Naive B cell (primary cell): ENCODE results near the gene PPIL1. TPM values are rescaled to one million over a fixed set of nuclear protein-coding genes. Genes with fewer than 3 reads are reported as not detected.

ENCODE experiments used
- ATAC-seq, 2 donors: fragments of 150-1000 bp; cut with Tn5 transposase; 2 replicates each; pipeline ENCODE4 v1.10.0; 2021; ENCODE audit warnings: low read depth in 2 of 2, mild to moderate bottlenecking in 2 of 2, moderate library complexity in 2 of 2
- DNase-seq: peaks from one replicate; pipeline ENCODE4 v3.0.0; 2022
- H3K27ac Mint-ChIP-seq, 6 donors: one replicate each; pipeline ENCODE4 v1.8.0; 2020 to 2022; ENCODE audit warnings: mild to moderate bottlenecking in 6 of 6, mixed read lengths in 6 of 6, moderate library complexity in 5 of 6, inconsistent platforms in 2 of 6
- H3K27me3 Mint-ChIP-seq, 3 donors: one replicate each; pipeline ENCODE4 v1.8.0; 2021 to 2022; ENCODE audit warnings: mixed read lengths in 3 of 3, mild to moderate bottlenecking in 1 of 3
- H3K36me3 Mint-ChIP-seq, 2 donors: one replicate each; pipeline ENCODE4 v1.8.0; 2020 to 2022; ENCODE audit warnings: mixed read lengths in 2 of 2, inconsistent platforms in 1 of 2, mild to moderate bottlenecking in 1 of 2
- H3K4me1 Mint-ChIP-seq, 3 donors: one replicate each; pipeline ENCODE4 v1.8.0; 2020 to 2022; ENCODE audit warnings: mixed read lengths in 3 of 3, inconsistent platforms in 1 of 3, mild to moderate bottlenecking in 1 of 3, moderate library complexity in 1 of 3
- H3K4me3 Mint-ChIP-seq, 8 donors: one replicate each; pipeline ENCODE4 v1.8.0; 2020 to 2022; ENCODE audit warnings: mild to moderate bottlenecking in 8 of 8, mixed read lengths in 8 of 8, moderate library complexity in 8 of 8, inconsistent platforms in 2 of 8
- H3K9me3 Mint-ChIP-seq, 7 donors: one replicate each; pipeline ENCODE4 v1.8.0; 2020 to 2022; ENCODE audit warnings: mixed read lengths in 7 of 7, mild to moderate bottlenecking in 5 of 7, inconsistent platforms in 2 of 7, moderate library complexity in 1 of 7
- polyA plus RNA-seq, 6 donors: library from polyadenylated mRNA; unstranded; fragments of 300-500 nt; fragmentation: Illumina TruSeq; gene quantifications; one replicate each; pipeline ENCODE4 v1.2.3, GENCODE V29; 2021; ENCODE audit warnings: low read depth in 6 of 6

Gene PPIL1
- polyA plus RNA-seq, 6 donors from 2014 or later: 4.9 to 12.2 (median 6.8) TPM

DNA sequence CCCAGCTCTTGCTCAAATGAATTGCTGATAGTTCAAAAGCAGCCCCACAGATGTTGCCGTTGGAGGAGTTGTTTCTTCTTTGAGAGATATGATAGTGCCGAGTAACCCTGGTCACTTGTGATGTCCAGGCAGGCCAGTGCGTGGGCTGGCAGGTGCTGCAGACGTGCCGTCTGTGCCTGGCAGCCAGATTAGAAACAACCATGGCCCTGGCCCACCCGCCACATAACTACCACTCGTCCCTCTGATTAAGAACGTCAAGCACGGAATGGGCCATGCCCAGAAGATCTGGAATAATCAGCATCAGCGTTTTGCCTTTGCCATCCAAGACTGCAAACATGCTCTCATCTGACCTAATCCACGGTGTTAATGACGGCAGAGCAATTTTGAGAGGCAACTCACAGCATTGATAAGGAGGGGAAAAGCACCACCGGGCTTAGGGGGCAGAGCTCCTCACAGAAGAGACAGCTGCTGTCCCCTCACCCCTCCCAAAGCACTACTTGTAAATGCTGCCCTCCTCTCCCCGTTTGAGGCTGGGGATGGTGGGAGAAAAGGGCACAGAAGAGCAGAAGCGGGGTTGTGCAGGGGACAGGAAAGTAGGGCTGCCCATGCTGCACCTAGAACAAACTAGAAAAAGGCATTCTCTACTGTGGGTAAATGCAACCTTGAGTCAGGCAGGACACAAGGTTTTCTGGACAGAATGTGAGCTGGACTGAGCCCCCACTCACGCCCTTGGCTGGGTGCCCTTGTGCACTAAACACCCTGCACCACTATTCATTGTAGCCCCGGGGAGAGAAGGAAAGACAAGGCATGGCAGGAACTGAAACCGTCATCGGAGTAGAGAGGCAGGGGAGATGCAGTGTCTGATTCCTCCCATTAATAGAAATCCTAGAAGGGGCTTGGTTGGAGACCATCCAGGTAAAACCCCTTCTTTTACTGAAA is 30.1 kb downstream of the PPIL1 start:
- Mint-ChIP-seq H3K4me3 (peak overlapping the region in 1 of 8 donors; percentile 57), H3K27ac (no peak overlapping the region)

DNA sequence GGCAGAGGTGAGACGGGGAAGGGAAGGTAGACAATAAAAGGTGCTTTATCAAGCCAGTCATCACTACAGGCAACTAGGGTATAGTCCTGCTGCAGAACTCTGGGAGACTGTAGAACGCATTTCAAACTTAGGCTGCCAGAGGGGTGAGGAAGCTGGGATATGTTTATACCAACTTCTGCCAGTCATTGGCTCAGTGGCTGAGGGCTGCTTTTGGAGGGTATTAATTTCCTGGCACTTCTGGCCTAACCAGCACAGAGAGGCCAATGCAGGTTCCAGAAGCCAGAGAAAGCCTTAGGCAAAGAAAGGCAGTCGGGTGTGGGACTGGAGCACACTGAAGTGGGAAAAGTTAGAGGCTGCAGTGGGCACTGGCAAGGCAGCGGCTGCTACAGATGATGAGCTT is 31.4 kb downstream of the PPIL1 start:
- no peak overlapping the region for H3K27ac Mint-ChIP-seq
- H3K4me3 Mint-ChIP-seq: peak overlapping the region in 1 of 8 donors; percentile 4
- no peaks in the 10 kb centered on the region for H3K9me3 Mint-ChIP-seq
- H3K36me3 Mint-ChIP-seq: no peaks in the 10 kb centered on the region
- no peak for ATAC-seq
- peaks cover 16 to 47% (median 31%) of the 10 kb centered on the region in 3 donors for H3K27me3 Mint-ChIP-seq
- peaks cover 11 to 29% (median 21%) of the 10 kb centered on the region in 3 donors for H3K4me1 Mint-ChIP-seq
- DNase-seq: no peak

More for the DNA sequence above, 30.1 kb downstream of the PPIL1 start:
- DNase-seq (no peak), ATAC-seq (no peak)
- H3K4me1 Mint-ChIP-seq: peaks cover 10 to 27% (median 15%) of the 10 kb centered on the region in 3 donors
- peaks cover 9 to 34% (median 20%) of the 10 kb centered on the region in 3 donors for H3K27me3 Mint-ChIP-seq
- H3K9me3 Mint-ChIP-seq: no peaks in the 10 kb centered on the region
- H3K36me3 Mint-ChIP-seq: no peaks in the 10 kb centered on the region

DNA sequence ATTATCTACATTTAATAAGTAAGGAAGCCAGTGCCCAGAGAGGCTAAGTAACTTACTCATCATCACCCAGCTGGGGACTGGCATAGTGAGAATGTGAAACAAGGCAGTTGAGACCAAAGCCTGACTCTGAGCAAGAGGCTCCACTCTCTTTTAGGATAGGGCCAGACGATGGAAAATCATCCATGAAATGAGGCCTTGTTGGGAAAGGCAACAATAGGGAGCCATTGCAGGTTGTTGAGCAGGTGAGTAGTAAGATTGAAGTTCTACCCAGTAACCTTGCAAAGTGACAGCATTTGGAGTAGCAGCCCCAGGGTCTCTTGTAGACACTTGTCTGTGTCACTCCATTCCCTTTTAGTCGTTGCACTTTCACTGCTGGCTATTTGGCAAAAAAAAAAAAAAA is 32.8 kb downstream of the PPIL1 start:
- peaks cover 11 to 29% (median 21%) of the 10 kb centered on the region in 3 donors for H3K4me1 Mint-ChIP-seq
- H3K9me3 Mint-ChIP-seq: no peaks in the 10 kb centered on the region

DNA sequence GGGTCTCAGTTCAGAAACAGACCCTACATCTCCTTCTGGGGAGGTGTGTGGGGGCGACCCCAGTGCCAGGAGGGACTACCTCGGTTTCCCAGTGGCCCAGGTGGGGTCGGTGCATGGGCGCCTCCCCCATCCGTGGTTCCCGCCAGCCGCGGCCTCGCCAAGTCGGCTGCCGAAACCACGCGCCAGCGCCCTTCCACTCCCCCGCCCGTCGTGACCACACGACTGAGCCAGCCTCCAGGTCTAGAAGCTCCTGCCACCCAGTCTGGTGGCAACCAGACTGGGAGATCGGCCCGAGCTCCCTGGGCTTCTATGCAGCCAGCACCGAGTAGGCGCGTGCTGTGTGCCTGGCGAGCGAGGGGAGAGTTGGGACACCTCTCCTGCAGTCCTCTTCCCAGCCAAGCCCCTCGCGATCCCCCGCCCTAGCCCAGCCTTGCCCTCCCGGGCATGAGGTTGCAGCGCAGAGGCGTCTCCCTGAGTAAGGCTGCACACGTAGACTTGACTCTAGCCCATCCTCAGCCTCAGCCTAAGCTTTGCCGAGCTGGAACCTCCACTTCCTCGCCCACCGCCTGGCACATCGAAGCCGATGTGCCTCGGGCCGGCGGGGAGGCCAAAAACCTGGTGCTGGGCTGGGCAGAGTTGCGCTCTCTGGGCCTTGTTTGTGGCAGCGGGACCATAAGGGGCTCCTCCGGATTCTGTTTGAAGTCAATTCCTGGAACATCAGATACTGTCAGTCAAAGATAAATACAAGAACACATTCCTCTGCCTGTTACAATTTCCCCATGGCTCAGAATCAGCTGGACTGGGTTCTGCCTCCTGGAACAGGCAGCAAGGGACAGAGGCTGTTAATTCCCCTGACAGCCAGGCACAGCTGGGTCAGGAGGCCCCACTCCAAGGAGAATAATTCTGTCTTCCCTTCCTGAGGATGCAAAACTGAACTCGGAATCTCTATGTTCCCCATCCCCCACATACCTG is 33.9 kb downstream of the PPIL1 start:
- peak; percentile 60 to 63 for ATAC-seq
- DNase-seq: peak; percentile 27
- Mint-ChIP-seq H3K4me1 (peaks cover 11 to 29% (median 21%) of the 10 kb centered on the region in 3 donors), H3K27me3 (peaks cover 27 to 54% (median 53%) of the 10 kb centered on the region in 3 donors), H3K9me3 (no peaks in the 10 kb centered on the region), H3K27ac (peak overlapping the region in 4 of 6 donors; percentile 16 to 91 (median 52)), H3K4me3 (peak overlapping the region; percentile 70 to 92 (median 81)), H3K36me3 (no peaks in the 10 kb centered on the region)

More for the DNA sequence above, 32.8 kb downstream of the PPIL1 start:
- no peak for DNase-seq
- Mint-ChIP-seq H3K27ac (peak overlapping the region in 1 of 6 donors; percentile 44), H3K4me3 (no peak overlapping the region), H3K36me3 (no peaks in the 10 kb centered on the region), H3K27me3 (peaks cover 24 to 57% (median 46%) of the 10 kb centered on the region in 3 donors)
- ATAC-seq: no peak

DNA sequence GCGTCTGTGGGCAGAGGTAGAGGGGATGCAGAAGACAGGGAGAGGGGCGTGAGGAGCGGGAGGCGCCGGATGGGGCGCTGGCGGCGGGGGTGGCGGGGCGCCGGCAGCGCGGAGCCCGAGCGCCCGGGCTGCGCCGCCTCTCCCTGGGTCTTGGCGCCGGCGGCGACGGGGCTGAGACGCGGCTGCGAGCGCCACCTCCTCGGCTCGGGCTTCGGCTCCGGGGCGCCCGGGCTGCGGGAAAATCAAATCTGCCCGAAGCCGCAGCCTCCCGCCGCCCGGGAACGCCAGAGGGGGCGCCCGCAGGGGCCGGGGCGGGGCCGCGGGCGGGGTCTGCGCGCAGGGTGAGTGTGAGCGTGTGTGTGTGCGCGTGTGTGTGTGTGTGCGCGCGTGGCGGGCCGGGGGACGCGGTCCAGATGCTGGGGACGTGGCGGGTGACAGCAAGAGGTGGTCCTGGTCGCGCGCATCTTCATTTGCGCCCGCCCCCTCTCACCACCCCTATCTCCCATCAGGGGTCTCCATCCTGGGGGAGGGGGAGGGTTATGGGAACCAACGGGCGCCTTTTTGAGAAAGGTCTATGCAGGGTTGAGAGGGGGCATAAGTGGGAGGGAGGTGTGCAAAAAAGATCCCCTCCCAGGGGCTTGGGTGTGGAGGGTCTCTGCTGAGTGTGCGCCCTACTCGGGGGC is 34.7 kb downstream of the PPIL1 start:
- Mint-ChIP-seq H3K27me3 (peaks cover 28 to 50% (median 45%) of the 10 kb centered on the region in 3 donors), H3K36me3 (no peaks in the 10 kb centered on the region), H3K27ac (peak overlapping the region in 2 of 6 donors; percentile 16 to 65), H3K9me3 (no peaks in the 10 kb centered on the region), H3K4me1 (peaks cover 14 to 29% (median 21%) of the 10 kb centered on the region in 3 donors), H3K4me3 (peak overlapping the region; percentile 70 to 92 (median 84))
- DNase-seq (peak; percentile 38), ATAC-seq (peak; percentile 70 to 76)

DNA sequence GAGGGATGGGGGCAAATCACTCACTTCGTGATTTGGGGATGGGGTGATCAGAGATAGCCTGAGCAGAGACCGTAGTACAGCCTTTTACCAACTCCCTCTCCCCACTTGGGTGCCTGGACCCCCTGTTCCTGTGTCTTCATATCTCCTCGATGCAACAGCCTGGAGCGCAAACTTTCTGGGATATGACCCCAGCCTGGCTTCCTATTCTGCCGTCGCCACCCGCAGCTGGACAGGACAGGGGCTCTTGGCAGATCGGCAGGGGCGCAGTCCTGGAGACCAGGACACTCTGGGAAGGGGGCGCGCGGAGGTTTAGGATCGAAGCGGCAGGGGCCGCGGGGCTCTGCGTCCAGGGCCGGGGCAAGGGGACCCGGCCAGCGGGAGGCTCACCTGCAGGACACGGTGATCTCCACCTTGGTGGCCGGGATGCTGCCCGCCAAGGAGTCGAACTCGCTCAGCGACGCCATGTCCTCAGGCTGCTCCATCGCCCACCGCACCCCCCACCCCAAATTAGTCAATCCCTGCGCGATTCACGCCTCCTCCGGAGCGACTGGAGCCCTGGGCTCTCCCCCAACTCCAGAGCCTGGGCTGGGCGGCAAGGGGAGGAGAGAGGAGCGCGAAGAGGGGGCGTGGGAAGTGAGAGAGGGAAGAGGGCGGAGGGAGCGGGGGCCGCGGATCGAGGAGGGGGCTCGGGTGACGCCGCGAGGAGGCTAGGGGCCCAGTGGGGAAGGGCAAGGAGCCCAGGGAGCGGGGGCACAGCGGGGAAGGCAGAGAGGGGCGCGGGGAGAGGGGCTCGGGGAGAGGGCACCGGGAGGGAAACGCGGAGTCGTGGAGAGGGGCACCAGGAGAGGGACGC is 35.5 kb downstream of the PPIL1 start, which contains the start of gene CPNE5:
CPNE5 (minus strand) TSS at position 549 of the 853 bp plus-strand sequence; CDS start at position 482, 67 bp downstream.
- Mint-ChIP-seq H3K27me3 (peaks cover 28 to 45% (median 44%) of the 10 kb centered on the region in 3 donors), H3K4me3 (peak within 1 kb of the TSS; percentile 70 to 92 (median 84)), H3K9me3 (no peaks in the 10 kb centered on the region), H3K4me1 (peaks cover 14 to 29% (median 21%) of the 10 kb centered on the region in 3 donors), H3K27ac (peak within 1 kb of the TSS in 2 of 6 donors; percentile 16 to 65), H3K36me3 (no peaks in the 10 kb centered on the region)
- ATAC-seq (no peak), DNase-seq (no peak)

DNA sequence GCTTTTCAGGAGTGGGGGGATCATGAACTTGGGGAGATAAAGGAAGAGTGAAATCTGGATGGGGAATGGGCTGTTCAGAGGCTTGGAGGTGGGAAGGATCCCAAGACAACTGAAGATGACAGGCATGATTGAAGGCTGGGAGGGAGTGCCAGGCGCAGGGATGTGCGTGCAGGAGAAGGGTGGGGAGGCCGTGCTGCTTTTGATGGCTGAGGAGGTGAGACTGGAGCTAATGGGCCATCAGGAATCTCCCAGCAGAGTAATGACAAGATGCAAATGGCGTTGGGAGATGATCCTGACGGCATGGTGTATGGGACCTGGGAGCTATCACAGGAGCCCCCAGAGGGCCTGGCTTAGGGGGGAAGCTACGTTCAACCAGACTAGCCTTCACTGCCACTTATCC is 36.9 kb downstream of the PPIL1 start:
- Mint-ChIP-seq H3K36me3 (no peaks in the 10 kb centered on the region), H3K27me3 (peaks cover 32 to 45% (median 44%) of the 10 kb centered on the region in 3 donors), H3K27ac (peak overlapping the region in 1 of 6 donors; percentile 71), H3K4me1 (peaks cover 14 to 24% (median 21%) of the 10 kb centered on the region in 3 donors), H3K9me3 (peaks cover 0 to 9% (median 0%) of the 10 kb centered on the region in 7 donors), H3K4me3 (peak overlapping the region in 4 of 8 donors; percentile 46 to 76 (median 59))
- DNase-seq (no peak), ATAC-seq (no peak)

DNA sequence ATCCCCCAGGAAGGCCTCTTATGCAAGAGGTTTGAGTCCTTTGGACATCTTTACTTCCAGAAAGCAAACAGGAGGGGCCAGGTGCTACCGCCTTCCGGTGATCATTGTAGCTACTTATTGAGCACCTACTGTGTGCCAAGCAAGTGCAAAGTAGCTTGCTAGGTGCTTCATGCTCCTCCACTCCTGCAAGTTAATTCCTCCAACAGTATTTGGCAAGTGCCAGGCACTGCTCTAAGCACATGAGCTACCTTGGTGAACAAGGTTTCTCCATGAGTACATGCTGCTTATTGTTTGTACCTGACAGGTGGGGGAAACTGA is 37.6 kb downstream of the PPIL1 start:
- ATAC-seq (no peak), DNase-seq (no peak)
- peaks cover 14 to 24% (median 21%) of the 10 kb centered on the region in 3 donors for H3K4me1 Mint-ChIP-seq
- H3K27me3 Mint-ChIP-seq: peaks cover 32 to 45% (median 44%) of the 10 kb centered on the region in 3 donors
- H3K36me3 Mint-ChIP-seq: no peaks in the 10 kb centered on the region
- peaks cover 0 to 12% (median 0%) of the 10 kb centered on the region in 7 donors for H3K9me3 Mint-ChIP-seq
- H3K4me3 Mint-ChIP-seq: no peak overlapping the region
- no peak overlapping the region for H3K27ac Mint-ChIP-seq

DNA sequence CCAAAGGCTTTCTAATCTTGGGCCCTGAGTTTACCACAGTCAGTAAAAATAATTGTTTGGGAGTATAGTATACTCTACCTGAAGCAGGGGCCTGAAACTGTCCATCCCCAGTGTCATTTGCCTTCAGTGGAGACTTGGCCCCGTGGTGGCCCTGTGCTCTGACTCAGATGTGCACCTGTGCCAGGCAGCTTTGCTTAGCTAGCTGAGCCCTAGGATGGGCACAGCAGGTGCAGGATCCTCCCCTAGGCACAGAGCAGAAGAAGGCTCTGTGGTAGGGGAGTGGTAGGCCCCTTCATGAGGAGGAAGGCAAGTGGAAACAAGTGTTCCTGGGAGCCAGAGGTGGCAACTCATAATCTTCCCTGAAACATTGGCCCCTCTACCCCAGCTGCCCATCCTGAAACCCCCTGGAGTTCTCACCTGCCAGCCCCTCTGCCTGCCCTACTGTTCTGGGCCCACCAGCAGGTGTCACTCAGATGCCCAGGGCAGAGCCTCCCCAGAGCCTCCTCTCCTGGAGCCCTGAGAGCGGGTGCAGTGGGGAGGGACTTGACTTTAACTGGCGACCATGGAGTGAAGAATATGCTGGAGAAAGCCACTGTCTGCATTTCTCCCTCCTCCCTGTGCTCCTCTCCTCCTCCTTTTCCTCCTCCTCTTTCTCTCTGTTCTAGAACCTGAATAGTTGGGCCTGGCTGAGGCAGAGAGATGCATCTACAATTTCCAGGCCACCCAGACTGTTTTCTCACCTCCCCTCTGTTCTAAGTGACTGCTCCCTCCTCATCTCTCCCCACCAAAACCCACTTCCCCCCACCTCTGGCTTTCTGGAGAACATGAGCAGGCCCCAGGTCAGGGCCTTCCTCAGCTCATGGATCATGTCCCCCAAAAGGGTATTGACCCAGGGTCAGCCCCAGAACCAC is 38.2 kb downstream of the PPIL1 start:
- Mint-ChIP-seq H3K36me3 (no peaks in the 10 kb centered on the region), H3K9me3 (peaks cover 0 to 12% (median 0%) of the 10 kb centered on the region in 7 donors), H3K4me1 (peaks cover 14 to 24% (median 21%) of the 10 kb centered on the region in 3 donors), H3K4me3 (peak overlapping the region in 1 of 8 donors; percentile 50), H3K27ac (peak overlapping the region in 1 of 6 donors; percentile 69), H3K27me3 (peaks cover 32 to 45% (median 44%) of the 10 kb centered on the region in 3 donors)
- DNase-seq (no peak), ATAC-seq (no peak)

DNA sequence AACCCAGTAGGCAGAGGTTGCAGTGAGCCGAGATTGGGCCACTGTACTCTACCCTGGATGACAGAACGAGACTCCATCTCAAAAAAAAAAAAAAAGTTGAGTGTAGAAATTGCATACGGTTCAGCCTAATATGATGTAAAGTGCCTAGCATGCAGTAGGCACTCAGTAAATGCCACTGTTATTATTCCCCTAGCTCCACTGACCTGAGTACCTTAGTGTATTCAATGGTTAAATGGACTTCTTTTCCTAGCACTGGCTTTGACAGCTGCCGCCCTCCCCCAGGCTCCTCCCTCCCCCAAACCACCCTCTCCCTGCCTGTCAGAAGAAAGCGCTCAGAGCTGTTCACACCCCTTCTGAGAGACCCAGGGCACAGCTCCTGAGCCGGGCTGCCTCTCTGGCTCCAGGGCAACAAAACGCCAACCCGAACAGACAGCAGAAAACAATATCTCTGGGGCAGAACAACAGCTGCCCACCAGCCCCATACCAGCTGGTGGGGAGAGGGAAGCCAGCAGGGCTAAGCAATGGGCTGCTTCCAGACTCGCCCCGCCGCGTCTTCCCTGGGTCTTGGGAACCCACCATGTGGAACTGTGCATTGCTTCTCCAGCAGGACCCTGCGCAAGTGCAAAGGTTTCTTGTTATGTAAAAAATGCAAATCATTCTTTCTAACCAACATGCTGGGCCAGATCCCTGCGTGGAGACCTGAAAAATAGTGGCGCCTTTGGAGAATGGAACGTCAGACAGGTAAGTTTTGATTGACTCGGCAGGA is 39.8 kb downstream of the PPIL1 start:
- Mint-ChIP-seq H3K9me3 (peaks cover 0 to 12% (median 0%) of the 10 kb centered on the region in 7 donors), H3K4me3 (no peak overlapping the region), H3K36me3 (no peaks in the 10 kb centered on the region), H3K27me3 (peaks cover 23 to 34% (median 29%) of the 10 kb centered on the region in 3 donors), H3K27ac (peak overlapping the region in 1 of 6 donors; percentile 57), H3K4me1 (peaks cover 8 to 11% (median 11%) of the 10 kb centered on the region in 3 donors)
- ATAC-seq (no peak), DNase-seq (no peak)
